ENCODE data around the gene ESM1. TPM values are rescaled to one million over a fixed set of nuclear protein-coding genes. Genes with fewer than 3 reads are reported as not detected.

Gene ESM1
- total RNA-seq, result not detected

GRCh38 chr5:54985301-54986268 is at the start of gene ESM1:
Gene ESM1, minus strand, starts transcription at chr5:54985593. Its CDS starts 76 bp downstream, at chr5:54985517.
- no peak for DNase-seq
- H3K27ac ChIP-seq, result no peak within 1 kb of the TSS
- H3K4me1 ChIP-seq, result no peaks in the 10 kb centered on the region
- 33 to 65% methylated on average over 3 to 23 of the region's 26 CpGs for WGBS, 2 donors (ENCODE audit: low coverage in 1 of 2)
- intact Hi-C loops (cut with DNase I; ENCODE audit: low total_unique reads), result no loop called here
- in situ Hi-C loops (cut with MboI; ENCODE audit: low pct_ligation_motif_present in 1 of 4, low pct_unique_long_range_greater_than_20kb in 1 of 4, low sequenced_read_pairs in 3 of 4), result no loop called here
- no peaks in the 10 kb centered on the region for H3K36me3 ChIP-seq
- H3K4me3 ChIP-seq, result no peak within 1 kb of the TSS
- no peak for TF ChIP-seq CTCF (IDR thresholded peaks at IDR 0.05)
- no peak for TF ChIP-seq POLR2AphosphoS5 (IDR thresholded peaks at IDR 0.05)
- TF ChIP-seq EP300 (IDR thresholded peaks at IDR 0.05; ENCODE audit: low read depth), result no peak
- no peak for TF ChIP-seq POLR2A (IDR thresholded peaks at IDR 0.05)
- H3K9me3 ChIP-seq, result no peaks in the 10 kb centered on the region
- peaks cover 14% of the 10 kb centered on the region for H3K27me3 ChIP-seq

GRCh38 chr5:55033568-55033967 is 48.2 kb upstream of the ESM1 start:
- H3K9me3 ChIP-seq, result no peaks in the 10 kb centered on the region
- H3K27ac ChIP-seq, result no peak overlapping the region
- TF ChIP-seq POLR2A (IDR thresholded peaks at IDR 0.05), result no peak
- TF ChIP-seq EP300 (IDR thresholded peaks at IDR 0.05; ENCODE audit: low read depth), result no peak
- no peak for TF ChIP-seq CTCF (IDR thresholded peaks at IDR 0.05)
- no peak for TF ChIP-seq POLR2AphosphoS5 (IDR thresholded peaks at IDR 0.05)
- in situ Hi-C loops (cut with MboI; ENCODE audit: low pct_ligation_motif_present in 1 of 4, low pct_unique_long_range_greater_than_20kb in 1 of 4, low sequenced_read_pairs in 3 of 4), result no loop called here
- intact Hi-C loops (cut with DNase I; ENCODE audit: low total_unique reads), result no loop called here
- 64 to 68% methylated on average over 4 of the region's 4 CpGs for WGBS, 2 donors (ENCODE audit: low coverage in 1 of 2)
- H3K4me1 ChIP-seq, result no peaks in the 10 kb centered on the region
- H3K4me3 ChIP-seq, result no peak overlapping the region
- no peak for DNase-seq
- no peaks in the 10 kb centered on the region for H3K36me3 ChIP-seq
- H3K27me3 ChIP-seq, result no peaks in the 10 kb centered on the region

GRCh38 chr5:55031492-55031891 is 46.1 kb upstream of the ESM1 start:
- no peak overlapping the region for H3K4me3 ChIP-seq
- no peaks in the 10 kb centered on the region for H3K4me1 ChIP-seq
- DNase-seq, result no peak
- no peak overlapping the region for H3K27ac ChIP-seq
- H3K27me3 ChIP-seq, result no peaks in the 10 kb centered on the region
- in situ Hi-C loops (cut with MboI; ENCODE audit: low pct_ligation_motif_present in 1 of 4, low pct_unique_long_range_greater_than_20kb in 1 of 4, low sequenced_read_pairs in 3 of 4) (no loop called here), intact Hi-C loops (cut with DNase I; ENCODE audit: low total_unique reads) (no loop called here)
- no peaks in the 10 kb centered on the region for H3K9me3 ChIP-seq
- no peaks in the 10 kb centered on the region for H3K36me3 ChIP-seq
- TF ChIP-seq POLR2AphosphoS5 (IDR thresholded peaks at IDR 0.05) (no peak), CTCF (IDR thresholded peaks at IDR 0.05) (no peak), POLR2A (IDR thresholded peaks at IDR 0.05) (no peak), EP300 (IDR thresholded peaks at IDR 0.05; ENCODE audit: low read depth) (no peak)
- WGBS, 2 donors (ENCODE audit: low coverage in 1 of 2), result 81 to 93% methylated on average over 3 to 5 of the region's 5 CpGs

GRCh38 chr5:55030676-55031369 is 45.4 kb upstream of the ESM1 start:
- no peaks in the 10 kb centered on the region for H3K9me3 ChIP-seq
- H3K36me3 ChIP-seq, result no peaks in the 10 kb centered on the region
- no peaks in the 10 kb centered on the region for H3K27me3 ChIP-seq
- no peak overlapping the region for H3K4me3 ChIP-seq
- 33 to 79% methylated on average over 1 to 9 of the region's 10 CpGs for WGBS, 2 donors (ENCODE audit: low coverage in 1 of 2)
- TF ChIP-seq POLR2A (IDR thresholded peaks at IDR 0.05) (no peak), EP300 (IDR thresholded peaks at IDR 0.05; ENCODE audit: low read depth) (no peak), CTCF (IDR thresholded peaks at IDR 0.05) (no peak), POLR2AphosphoS5 (IDR thresholded peaks at IDR 0.05) (no peak)
- no peak for DNase-seq
- in situ Hi-C loops (cut with MboI; ENCODE audit: low pct_ligation_motif_present in 1 of 4, low pct_unique_long_range_greater_than_20kb in 1 of 4, low sequenced_read_pairs in 3 of 4), result no loop called here
- intact Hi-C loops (cut with DNase I; ENCODE audit: low total_unique reads), result no loop called here
- H3K4me1 ChIP-seq, result no peaks in the 10 kb centered on the region
- H3K27ac ChIP-seq, result no peak overlapping the region
